ENCODE results near the gene KCNE2. TPM values are rescaled to one million over a fixed set of nuclear protein-coding genes. Genes with fewer than 3 reads are reported as not detected.

KCNE2 gene
- total and polyA plus RNA-seq, 2 experiments from 2014 or later = 0.28 to 0.55 TPM

DNA sequence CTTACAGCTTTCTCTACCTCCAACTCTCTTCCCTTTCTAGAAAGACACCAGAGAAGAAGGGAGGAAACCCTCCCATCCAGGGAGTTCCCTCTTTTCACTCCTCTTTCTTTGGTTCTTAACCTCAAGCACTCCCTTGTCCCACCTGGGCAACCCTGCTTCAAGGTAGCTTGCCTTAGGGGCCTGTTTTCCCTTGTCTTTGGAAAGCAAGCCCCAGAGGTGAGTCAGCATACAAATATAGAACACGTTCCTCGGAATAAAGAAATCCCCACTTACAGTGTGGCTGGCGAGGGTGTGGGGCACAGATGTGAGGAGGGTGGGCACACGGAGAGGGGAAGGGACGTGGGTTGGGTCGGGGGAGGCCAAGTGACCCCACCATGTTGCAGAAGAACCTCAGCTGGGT, 26.1 kb upstream of the KCNE2 start:
- no peak overlapping the region for H3K4me3 ChIP-seq
- H3F3A ChIP-seq (replicated peaks; ENCODE audit: low read depth) = no peaks in the 10 kb centered on the region
- no peak for TF ChIP-seq JUNB (IDR thresholded peaks at IDR 0.05; ENCODE audit: unreplicated experiment)
- Mint-ChIP-seq H3K27ac (no peak overlapping the region), H3K27me3 (ENCODE audit: insufficient read depth, low read depth, poor library complexity) (peaks cover 12% of the 10 kb centered on the region), H3K9me3 (no peaks in the 10 kb centered on the region), H3K4me3 (no peak overlapping the region), H3K36me3 (ENCODE audit: low read depth) (no peaks in the 10 kb centered on the region), H3K4me1 (peaks cover 2% of the 10 kb centered on the region; the same call in 2 of the 3 replicates)
- no peak for ATAC-seq
- H3K27ac ChIP-seq (ENCODE audit: low read depth) = no peak overlapping the region
- H2AFZ ChIP-seq = no peak overlapping the region; the same call in 1 of the 2 replicates
- no peak for DNase-seq (ENCODE audit: low spot score)
- no peaks in the 10 kb centered on the region for H3K4me1 ChIP-seq (ENCODE audit: insufficient read depth)
- H3K36me3 ChIP-seq (ENCODE audit: insufficient read depth) = no peaks in the 10 kb centered on the region
- H4K20me1 ChIP-seq (replicated peaks; ENCODE audit: insufficient read depth) = no peaks in the 10 kb centered on the region
- H3K27me3 ChIP-seq (ENCODE audit: insufficient read depth) = no peaks in the 10 kb centered on the region
- no peaks in the 10 kb centered on the region for H3K9me2 ChIP-seq (ENCODE audit: insufficient read depth)
- no peak overlapping the region for H3K4me2 ChIP-seq
- H3K79me2 ChIP-seq (replicated peaks; ENCODE audit: insufficient read depth) = no peaks in the 10 kb centered on the region

DNA sequence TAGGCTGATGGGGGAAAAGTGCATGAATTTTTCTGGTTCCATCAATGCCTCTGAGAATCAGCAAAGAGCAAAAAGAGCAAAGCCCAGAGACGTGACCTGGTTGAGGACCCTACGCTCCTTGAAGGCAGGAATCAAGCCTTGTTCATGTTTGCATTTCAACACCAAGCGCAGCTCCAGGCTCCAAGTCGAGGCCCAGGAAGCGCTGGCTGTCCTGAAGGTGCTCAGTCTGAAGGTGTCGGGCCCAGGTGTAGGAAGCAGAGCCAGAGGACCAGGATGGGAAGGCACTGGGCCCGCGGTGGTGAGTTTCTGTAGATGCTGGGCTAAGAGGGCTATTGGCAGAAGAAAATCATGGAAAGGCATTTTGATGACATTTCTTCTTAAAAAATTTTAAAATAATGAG, 25.6 kb upstream of the KCNE2 start:
- H3K4me1 ChIP-seq (ENCODE audit: insufficient read depth) = no peaks in the 10 kb centered on the region
- peaks cover 12% of the 10 kb centered on the region for H3K27me3 Mint-ChIP-seq (ENCODE audit: insufficient read depth, low read depth, poor library complexity)
- no peak overlapping the region for H3K4me2 ChIP-seq
- no peak overlapping the region for H3K4me3 ChIP-seq
- no peaks in the 10 kb centered on the region for H3F3A ChIP-seq (replicated peaks; ENCODE audit: low read depth)
- ATAC-seq = no peak
- no peak overlapping the region; the same call in 1 of the 2 replicates for H2AFZ ChIP-seq
- H3K27ac ChIP-seq (ENCODE audit: low read depth) = no peak overlapping the region
- DNase-seq (ENCODE audit: low spot score) = no peak
- no peaks in the 10 kb centered on the region for H3K79me2 ChIP-seq (replicated peaks; ENCODE audit: insufficient read depth)
- no peaks in the 10 kb centered on the region for H3K27me3 ChIP-seq (ENCODE audit: insufficient read depth)
- H4K20me1 ChIP-seq (replicated peaks; ENCODE audit: insufficient read depth) = no peaks in the 10 kb centered on the region
- no peaks in the 10 kb centered on the region for H3K9me3 Mint-ChIP-seq
- no peak overlapping the region for H3K27ac Mint-ChIP-seq
- H3K4me3 Mint-ChIP-seq = no peak overlapping the region
- no peaks in the 10 kb centered on the region for H3K36me3 ChIP-seq (ENCODE audit: insufficient read depth)
- no peaks in the 10 kb centered on the region for H3K9me2 ChIP-seq (ENCODE audit: insufficient read depth)
- TF ChIP-seq JUNB (IDR thresholded peaks at IDR 0.05; ENCODE audit: unreplicated experiment) (no peak), EZH2 (IDR thresholded peaks at IDR 0.05; ENCODE audit: low read depth, unreplicated experiment) (no peak), ZNF331 (CRISPR knock-in tag; IDR thresholded peaks at IDR 0.05; ENCODE audit: low read depth) (no peak), POLR2AphosphoS5 (IDR thresholded peaks at IDR 0.05; ENCODE audit: low read depth) (no peak), EZH2phosphoT487 (IDR thresholded peaks at IDR 0.05; ENCODE audit: unreplicated experiment) (no peak)
- TF ChIP-seq, protein P1, sequence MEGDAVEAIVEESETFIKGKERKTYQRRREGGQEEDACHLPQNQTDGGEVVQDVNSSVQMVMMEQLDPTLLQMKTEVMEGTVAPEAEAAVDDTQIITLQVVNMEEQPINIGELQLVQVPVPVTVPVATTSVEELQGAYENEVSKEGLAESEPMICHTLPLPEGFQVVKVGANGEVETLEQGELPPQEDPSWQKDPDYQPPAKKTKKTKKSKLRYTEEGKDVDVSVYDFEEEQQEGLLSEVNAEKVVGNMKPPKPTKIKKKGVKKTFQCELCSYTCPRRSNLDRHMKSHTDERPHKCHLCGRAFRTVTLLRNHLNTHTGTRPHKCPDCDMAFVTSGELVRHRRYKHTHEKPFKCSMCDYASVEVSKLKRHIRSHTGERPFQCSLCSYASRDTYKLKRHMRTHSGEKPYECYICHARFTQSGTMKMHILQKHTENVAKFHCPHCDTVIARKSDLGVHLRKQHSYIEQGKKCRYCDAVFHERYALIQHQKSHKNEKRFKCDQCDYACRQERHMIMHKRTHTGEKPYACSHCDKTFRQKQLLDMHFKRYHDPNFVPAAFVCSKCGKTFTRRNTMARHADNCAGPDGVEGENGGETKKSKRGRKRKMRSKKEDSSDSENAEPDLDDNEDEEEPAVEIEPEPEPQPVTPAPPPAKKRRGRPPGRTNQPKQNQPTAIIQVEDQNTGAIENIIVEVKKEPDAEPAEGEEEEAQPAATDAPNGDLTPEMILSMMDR (conservative IDR thresholded peaks at IDR 0.05; ENCODE audit: low read depth in 2 of 2) = no peak
- TF ChIP-seq, protein P2, sequence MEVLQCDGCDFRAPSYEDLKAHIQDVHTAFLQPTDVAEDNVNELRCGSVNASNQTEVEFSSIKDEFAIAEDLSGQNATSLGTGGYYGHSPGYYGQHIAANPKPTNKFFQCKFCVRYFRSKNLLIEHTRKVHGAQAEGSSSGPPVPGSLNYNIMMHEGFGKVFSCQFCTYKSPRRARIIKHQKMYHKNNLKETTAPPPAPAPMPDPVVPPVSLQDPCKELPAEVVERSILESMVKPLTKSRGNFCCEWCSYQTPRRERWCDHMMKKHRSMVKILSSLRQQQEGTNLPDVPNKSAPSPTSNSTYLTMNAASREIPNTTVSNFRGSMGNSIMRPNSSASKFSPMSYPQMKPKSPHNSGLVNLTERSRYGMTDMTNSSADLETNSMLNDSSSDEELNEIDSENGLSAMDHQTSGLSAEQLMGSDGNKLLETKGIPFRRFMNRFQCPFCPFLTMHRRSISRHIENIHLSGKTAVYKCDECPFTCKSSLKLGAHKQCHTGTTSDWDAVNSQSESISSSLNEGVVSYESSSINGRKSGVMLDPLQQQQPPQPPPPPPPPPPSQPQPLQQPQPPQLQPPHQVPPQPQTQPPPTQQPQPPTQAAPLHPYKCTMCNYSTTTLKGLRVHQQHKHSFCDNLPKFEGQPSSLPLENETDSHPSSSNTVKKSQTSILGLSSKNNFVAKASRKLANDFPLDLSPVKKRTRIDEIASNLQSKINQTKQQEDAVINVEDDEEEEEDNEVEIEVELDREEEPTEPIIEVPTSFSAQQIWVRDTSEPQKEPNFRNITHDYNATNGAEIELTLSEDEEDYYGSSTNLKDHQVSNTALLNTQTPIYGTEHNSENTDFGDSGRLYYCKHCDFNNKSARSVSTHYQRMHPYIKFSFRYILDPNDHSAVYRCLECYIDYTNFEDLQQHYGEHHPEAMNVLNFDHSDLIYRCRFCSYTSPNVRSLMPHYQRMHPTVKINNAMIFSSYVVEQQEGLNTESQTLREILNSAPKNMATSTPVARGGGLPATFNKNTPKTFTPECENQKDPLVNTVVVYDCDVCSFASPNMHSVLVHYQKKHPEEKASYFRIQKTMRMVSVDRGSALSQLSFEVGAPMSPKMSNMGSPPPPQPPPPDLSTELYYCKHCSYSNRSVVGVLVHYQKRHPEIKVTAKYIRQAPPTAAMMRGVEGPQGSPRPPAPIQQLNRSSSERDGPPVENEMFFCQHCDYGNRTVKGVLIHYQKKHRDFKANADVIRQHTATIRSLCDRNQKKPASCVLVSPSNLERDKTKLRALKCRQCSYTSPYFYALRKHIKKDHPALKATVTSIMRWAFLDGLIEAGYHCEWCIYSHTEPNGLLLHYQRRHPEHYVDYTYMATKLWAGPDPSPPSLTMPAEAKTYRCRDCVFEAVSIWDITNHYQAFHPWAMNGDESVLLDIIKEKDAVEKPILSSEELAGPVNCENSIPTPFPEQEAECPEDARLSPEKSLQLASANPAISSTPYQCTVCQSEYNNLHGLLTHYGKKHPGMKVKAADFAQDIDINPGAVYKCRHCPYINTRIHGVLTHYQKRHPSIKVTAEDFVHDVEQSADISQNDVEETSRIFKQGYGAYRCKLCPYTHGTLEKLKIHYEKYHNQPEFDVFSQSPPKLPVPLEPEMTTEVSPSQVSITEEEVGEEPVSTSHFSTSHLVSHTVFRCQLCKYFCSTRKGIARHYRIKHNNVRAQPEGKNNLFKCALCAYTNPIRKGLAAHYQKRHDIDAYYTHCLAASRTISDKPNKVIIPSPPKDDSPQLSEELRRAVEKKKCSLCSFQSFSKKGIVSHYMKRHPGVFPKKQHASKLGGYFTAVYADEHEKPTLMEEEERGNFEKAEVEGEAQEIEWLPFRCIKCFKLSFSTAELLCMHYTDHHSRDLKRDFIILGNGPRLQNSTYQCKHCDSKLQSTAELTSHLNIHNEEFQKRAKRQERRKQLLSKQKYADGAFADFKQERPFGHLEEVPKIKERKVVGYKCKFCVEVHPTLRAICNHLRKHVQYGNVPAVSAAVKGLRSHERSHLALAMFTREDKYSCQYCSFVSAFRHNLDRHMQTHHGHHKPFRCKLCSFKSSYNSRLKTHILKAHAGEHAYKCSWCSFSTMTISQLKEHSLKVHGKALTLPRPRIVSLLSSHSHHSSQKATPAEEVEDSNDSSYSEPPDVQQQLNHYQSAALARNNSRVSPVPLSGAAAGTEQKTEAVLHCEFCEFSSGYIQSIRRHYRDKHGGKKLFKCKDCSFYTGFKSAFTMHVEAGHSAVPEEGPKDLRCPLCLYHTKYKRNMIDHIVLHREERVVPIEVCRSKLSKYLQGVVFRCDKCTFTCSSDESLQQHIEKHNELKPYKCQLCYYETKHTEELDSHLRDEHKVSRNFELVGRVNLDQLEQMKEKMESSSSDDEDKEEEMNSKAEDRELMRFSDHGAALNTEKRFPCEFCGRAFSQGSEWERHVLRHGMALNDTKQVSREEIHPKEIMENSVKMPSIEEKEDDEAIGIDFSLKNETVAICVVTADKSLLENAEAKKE (CRISPR knock-in tag; IDR thresholded peaks at IDR 0.05) = no peak
- TF ChIP-seq, protein P3, sequence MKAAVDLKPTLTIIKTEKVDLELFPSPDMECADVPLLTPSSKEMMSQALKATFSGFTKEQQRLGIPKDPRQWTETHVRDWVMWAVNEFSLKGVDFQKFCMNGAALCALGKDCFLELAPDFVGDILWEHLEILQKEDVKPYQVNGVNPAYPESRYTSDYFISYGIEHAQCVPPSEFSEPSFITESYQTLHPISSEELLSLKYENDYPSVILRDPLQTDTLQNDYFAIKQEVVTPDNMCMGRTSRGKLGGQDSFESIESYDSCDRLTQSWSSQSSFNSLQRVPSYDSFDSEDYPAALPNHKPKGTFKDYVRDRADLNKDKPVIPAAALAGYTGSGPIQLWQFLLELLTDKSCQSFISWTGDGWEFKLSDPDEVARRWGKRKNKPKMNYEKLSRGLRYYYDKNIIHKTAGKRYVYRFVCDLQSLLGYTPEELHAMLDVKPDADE (IDR thresholded peaks at IDR 0.05) = no peak
- H3K4me1 Mint-ChIP-seq = peaks cover 2% of the 10 kb centered on the region; the same call in 2 of the 3 replicates
- no peaks in the 10 kb centered on the region for H3K36me3 Mint-ChIP-seq (ENCODE audit: low read depth)

Data from GM23338 (cell line).